CD4-positive, alpha-beta memory T cell (primary cell): ENCODE data around the gene CMTM1. TPM values are rescaled to one million over a fixed set of nuclear protein-coding genes. Genes with fewer than 3 reads are reported as not detected.

Experiments
- CTCF ChIA-PET: fragments of 350-600 bp; sonication (Branson Sonifier 250); formaldehyde crosslinking; loops from one replicate; lab custom pipeline; 2021; ENCODE audit warnings: inconsistent platforms; ENCODE audit not compliant: partially characterized antibody; lab: Charles Lee
- POLR2A ChIA-PET: fragments of 350-600 bp; sonication (Branson Sonifier 250); formaldehyde crosslinking; loops from one replicate; lab custom pipeline; 2021; ENCODE audit not compliant: partially characterized antibody; lab: Charles Lee
- DNase-seq, 5 donors: peaks; one replicate each; pipeline versions ENCODE4 v3.0.0 to v3.0.0-alpha.2; 2020 to 2022; ENCODE audit warnings: mixed read lengths in 1 of 5
- H3K27ac ChIP-seq: one replicate; pipeline ENCODE4 v1.7.0; 2013; ENCODE audit warnings: low read depth, low read length
- H3K27me3 ChIP-seq: 2 replicates; pipeline ENCODE4 v1.7.0; 2013; ENCODE audit warnings: mild to moderate bottlenecking, low read length, moderate library complexity; ENCODE audit not compliant: insufficient read depth
- H3K36me3 ChIP-seq: 2 replicates; pipeline ENCODE4 v1.7.0; 2013; ENCODE audit warnings: mild to moderate bottlenecking, low read length, moderate library complexity; ENCODE audit not compliant: insufficient read depth
- H3K4me1 ChIP-seq: 2 replicates; pipeline ENCODE4 v1.7.0; 2013; ENCODE audit warnings: mild to moderate bottlenecking, low read length, moderate library complexity; ENCODE audit not compliant: insufficient read depth
- H3K4me3 ChIP-seq, 2 donors: one replicate each; pipeline ENCODE4 v1.7.0; 2013; ENCODE audit warnings: low read length in 2 of 2, mild to moderate bottlenecking in 1 of 2
- H3K9me3 ChIP-seq, 2 donors: one replicate each; pipeline ENCODE4 v1.7.0; 2013; ENCODE audit warnings: low read length in 2 of 2, control low read depth in 1 of 2; ENCODE audit not compliant: control insufficient read depth in 1 of 2
- H3K27ac Mint-ChIP-seq, 7 donors: one replicate each; pipeline ENCODE4 v1.8.0; 2020 to 2021; ENCODE audit warnings: mixed read lengths in 7 of 7, mild to moderate bottlenecking in 6 of 7, inconsistent platforms in 3 of 7, moderate library complexity in 3 of 7
- H3K27me3 Mint-ChIP-seq, 2 donors: one replicate each; pipeline ENCODE4 v1.8.0; 2020 to 2021; ENCODE audit warnings: mixed read lengths in 2 of 2
- H3K36me3 Mint-ChIP-seq, 2 donors: one replicate each; pipeline ENCODE4 v1.8.0; 2020 to 2021; ENCODE audit warnings: mixed read lengths in 2 of 2, inconsistent platforms in 1 of 2, mild to moderate bottlenecking in 1 of 2
- H3K4me1 Mint-ChIP-seq, 4 donors: one replicate each; pipeline ENCODE4 v1.8.0; 2020 to 2021; ENCODE audit warnings: mixed read lengths in 4 of 4, mild to moderate bottlenecking in 1 of 4
- H3K4me3 Mint-ChIP-seq, 8 donors: one replicate each; pipeline ENCODE4 v1.8.0; 2020 to 2021; ENCODE audit warnings: mixed read lengths in 8 of 8, mild to moderate bottlenecking in 7 of 8, moderate library complexity in 6 of 8, inconsistent platforms in 3 of 8
- H3K9me3 Mint-ChIP-seq, 8 donors: one replicate each; pipeline ENCODE4 v1.8.0; 2020 to 2021; ENCODE audit warnings: mixed read lengths in 8 of 8, mild to moderate bottlenecking in 5 of 8, inconsistent platforms in 3 of 8, moderate library complexity in 1 of 8
- intact Hi-C: fragments of 100-400 bp; cut with micrococcal nuclease; formaldehyde crosslinking; loops from one replicate; pipeline ENCODE4 v1.15.1; 2023
- polyA plus RNA-seq, 2 donors: library from polyadenylated mRNA; unstranded; fragments of 300-500 nt; fragmentation: Illumina TruSeq; gene quantifications; one replicate each; pipeline ENCODE4 v1.2.3, GENCODE V29; 2021
- total RNA-seq, 2 experiments: library from RNA; stranded (reverse); gene quantifications; one replicate each; pipeline ENCODE4 v1.2.3, GENCODE V29; 2021

The CMTM1 gene
- total and polyA plus RNA-seq, 4 experiments from 2014 or later = 0.80 to 13.4 (median 6.9) TPM

- ChIA-PET POLR2A (interaction anchor here (0.9 to 16.1 kb wide), 11 partner anchors 11 to 126 kb away, joined by 3 to 440 read pairs (median 9); partner anchors contain the start of genes CKLF, CMTM2, CMTM3 and TK2), CTCF (interaction anchor here (0.8 to 7.2 kb wide), 7 partner anchors 9 to 119 kb away, joined by 3 to 72 read pairs (median 4); partner anchors contain the start of genes CKLF and TK2)
- intact Hi-C loops = loop anchor here (1.0 to 2.0 kb wide), 4 partner anchors 8 to 80 kb away; partner anchors contain the start of genes CKLF and CMTM3
- H3K4me1 ChIP-seq = peaks cover 66% of the 10 kb centered on the region
- no peaks in the 10 kb centered on the region for H3K27me3 ChIP-seq
- peak overlapping the region; percentile 51 for H3K27ac ChIP-seq
- H3K9me3 ChIP-seq = no peaks in the 10 kb centered on the region
- H3K36me3 ChIP-seq = no peaks in the 10 kb centered on the region
- no peak overlapping the region for H3K4me3 ChIP-seq
- peaks cover 56 to 92% (median 74%) of the 10 kb centered on the region in 4 donors for H3K4me1 Mint-ChIP-seq
- peaks cover 6 to 7% of the 10 kb centered on the region in 2 donors for H3K36me3 Mint-ChIP-seq
- no peaks in the 10 kb centered on the region for H3K27me3 Mint-ChIP-seq
- peak overlapping the region; percentile 89 to 98 (median 92) for H3K27ac Mint-ChIP-seq
- DNase-seq = peak in 3 of 5 donors; percentile 19 to 24 (median 22)
- peaks cover 0 to 2% (median 0%) of the 10 kb centered on the region in 8 donors for H3K9me3 Mint-ChIP-seq
- H3K4me3 Mint-ChIP-seq = peak overlapping the region; percentile 26 to 85 (median 78)
These were observed 41.6 kb upstream of the CMTM1 start for GRCh38 chr16:66524601-66525164.

- CTCF ChIA-PET = interaction anchor here (0.8 to 7.2 kb wide), 4 partner anchors 10 to 84 kb away, joined by 3 to 72 read pairs (median 3); partner anchors contain the start of genes CKLF and TK2
- H3K27ac Mint-ChIP-seq = peak overlapping the region; percentile 89 to 98 (median 91)
- peaks cover 7 to 8% of the 10 kb centered on the region in 2 donors for H3K36me3 Mint-ChIP-seq
- H3K36me3 ChIP-seq = no peaks in the 10 kb centered on the region
- H3K4me1 Mint-ChIP-seq = peaks cover 50 to 83% (median 67%) of the 10 kb centered on the region in 4 donors
- H3K4me1 ChIP-seq = peaks cover 57% of the 10 kb centered on the region
- peak overlapping the region in 6 of 8 donors; percentile 29 to 83 (median 74) for H3K4me3 Mint-ChIP-seq
- intact Hi-C loops = loop anchor here (2.0 kb wide), 2 partner anchors 13 to 79 kb away; partner anchors contain the start of gene CMTM3
- no peak for DNase-seq
- POLR2A ChIA-PET = interaction anchor here (1.5 to 16.1 kb wide), 6 partner anchors 8 to 125 kb away, joined by 3 to 440 read pairs (median 23); partner anchors contain the start of genes CKLF, CMTM3 and TK2
- peaks cover 0 to 2% (median 0%) of the 10 kb centered on the region in 8 donors for H3K9me3 Mint-ChIP-seq
- no peak overlapping the region for H3K4me3 ChIP-seq
- no peaks in the 10 kb centered on the region for H3K27me3 Mint-ChIP-seq
- no peaks in the 10 kb centered on the region for H3K9me3 ChIP-seq
- H3K27ac ChIP-seq = no peak overlapping the region
- H3K27me3 ChIP-seq = no peaks in the 10 kb centered on the region
These were observed 40.7 kb upstream of the CMTM1 start for GRCh38 chr16:66525396-66526180.

- POLR2A ChIA-PET = interaction anchor here (0.8 to 16.1 kb wide), 2 partner anchors 19 to 75 kb away, joined by 4 to 440 read pairs; partner anchors contain the start of genes CKLF and TK2
- no peaks in the 10 kb centered on the region for H3K27me3 ChIP-seq
- no peak for DNase-seq
- intact Hi-C loops = no loop called here
- H3K36me3 Mint-ChIP-seq = peaks cover 8 to 9% of the 10 kb centered on the region in 2 donors
- no peak overlapping the region for H3K4me3 Mint-ChIP-seq
- peaks cover 30% of the 10 kb centered on the region for H3K4me1 ChIP-seq
- H3K4me3 ChIP-seq = no peak overlapping the region
- no peaks in the 10 kb centered on the region for H3K9me3 ChIP-seq
- no peaks in the 10 kb centered on the region for H3K27me3 Mint-ChIP-seq
- H3K4me1 Mint-ChIP-seq = peaks cover 28 to 55% (median 43%) of the 10 kb centered on the region in 4 donors
- H3K27ac ChIP-seq = no peak overlapping the region
- CTCF ChIA-PET = interaction anchor here (0.9 to 1.3 kb wide), 3 partner anchors 24 to 123 kb away, joined by 3 read pairs; partner anchors contain the start of gene CKLF
- no peaks in the 10 kb centered on the region for H3K36me3 ChIP-seq
- no peaks in the 10 kb centered on the region for H3K9me3 Mint-ChIP-seq
- no peak overlapping the region for H3K27ac Mint-ChIP-seq
These were observed 37.9 kb upstream of the CMTM1 start for GRCh38 chr16:66528294-66528693.

- peaks cover 8 to 9% of the 10 kb centered on the region in 2 donors for H3K36me3 Mint-ChIP-seq
- intact Hi-C loops = no loop called here
- POLR2A ChIA-PET = interaction anchor here (16.1 kb wide), 1 partner anchor 18 kb away, joined by 440 read pairs; the partner anchor contains the start of genes CKLF and TK2
- H3K27me3 Mint-ChIP-seq = no peaks in the 10 kb centered on the region
- H3K4me3 Mint-ChIP-seq = no peak overlapping the region
- peaks cover 25 to 46% (median 36%) of the 10 kb centered on the region in 4 donors for H3K4me1 Mint-ChIP-seq
- peaks cover 18% of the 10 kb centered on the region for H3K4me1 ChIP-seq
- no peak overlapping the region for H3K4me3 ChIP-seq
- no peaks in the 10 kb centered on the region for H3K9me3 Mint-ChIP-seq
- peak overlapping the region in 5 of 7 donors; percentile 4 to 84 (median 77) for H3K27ac Mint-ChIP-seq
- CTCF ChIA-PET = interaction anchor here (1.1 kb wide), 1 partner anchor 23 kb away, joined by 3 read pairs; the partner anchor contains the start of gene CKLF
- no peak for DNase-seq
- no peaks in the 10 kb centered on the region for H3K27me3 ChIP-seq
- no peaks in the 10 kb centered on the region for H3K36me3 ChIP-seq
- no peaks in the 10 kb centered on the region for H3K9me3 ChIP-seq
- no peak overlapping the region for H3K27ac ChIP-seq
These were observed 36.8 kb upstream of the CMTM1 start for GRCh38 chr16:66529475-66529874.

DNA sequence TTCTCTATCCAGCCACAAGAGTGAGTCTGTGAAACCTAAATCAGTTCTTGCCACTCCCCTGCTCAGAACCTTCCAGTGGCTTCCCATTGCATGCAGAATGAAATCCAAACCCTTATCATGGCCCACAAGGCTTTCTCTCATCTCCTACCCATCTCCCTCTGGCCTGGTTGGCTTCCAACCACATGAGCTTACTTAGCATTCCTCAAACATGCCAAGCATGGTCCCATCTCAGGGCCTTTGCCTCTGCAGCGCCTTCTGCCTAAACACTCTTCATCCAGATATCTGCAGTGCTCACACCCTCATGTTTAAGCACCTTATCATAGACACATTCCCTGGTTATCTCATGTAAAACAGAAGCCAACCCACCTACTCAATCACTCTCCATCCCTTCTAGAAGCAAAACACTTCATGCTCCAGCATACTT is 31.9 kb upstream of the CMTM1 start:
- H3K36me3 ChIP-seq = no peaks in the 10 kb centered on the region
- peaks cover 6% of the 10 kb centered on the region for H3K4me1 ChIP-seq
- no peak overlapping the region for H3K27ac ChIP-seq
- POLR2A ChIA-PET = interaction anchor here (16.1 kb wide), 1 partner anchor 13 kb away, joined by 440 read pairs; the partner anchor contains the start of genes CKLF and TK2
- no peaks in the 10 kb centered on the region for H3K9me3 ChIP-seq
- Mint-ChIP-seq H3K27me3 (no peaks in the 10 kb centered on the region), H3K9me3 (no peaks in the 10 kb centered on the region), H3K36me3 (peaks cover 5 to 8% of the 10 kb centered on the region in 2 donors), H3K4me1 (peaks cover 9 to 28% (median 12%) of the 10 kb centered on the region in 4 donors), H3K27ac (peak overlapping the region in 3 of 7 donors; percentile 13 to 81 (median 81)), H3K4me3 (no peak overlapping the region)
- H3K4me3 ChIP-seq = no peak overlapping the region
- CTCF ChIA-PET = no interaction called here
- intact Hi-C loops = no loop called here
- H3K27me3 ChIP-seq = no peaks in the 10 kb centered on the region
- DNase-seq = no peak

GRCh38 chr16:66536525-66536924 is 29.7 kb upstream of the CMTM1 start:
- Histone ChIP-seq H3K4me3 (no peak overlapping the region), H3K27me3 (no peaks in the 10 kb centered on the region), H3K9me3 (no peaks in the 10 kb centered on the region), H3K36me3 (no peaks in the 10 kb centered on the region), H3K27ac (no peak overlapping the region), H3K4me1 (peaks cover 19% of the 10 kb centered on the region)
- no peak for DNase-seq
- Mint-ChIP-seq H3K27ac (peak overlapping the region in 1 of 7 donors; percentile 24), H3K36me3 (peaks cover 3 to 5% of the 10 kb centered on the region in 2 donors), H3K27me3 (no peaks in the 10 kb centered on the region), H3K4me3 (no peak overlapping the region), H3K9me3 (no peaks in the 10 kb centered on the region), H3K4me1 (peaks cover 13 to 37% (median 21%) of the 10 kb centered on the region in 4 donors)
- intact Hi-C loops = no loop called here
- ChIA-PET POLR2A (interaction anchor here (1.1 to 2.1 kb wide), 4 partner anchors 12 to 19 kb away, joined by 3 to 9 read pairs (median 6); partner anchors contain the start of gene CKLF), CTCF (no interaction called here)
